GM18909 (cell line): ENCODE measurements around the gene BMPR1B.

ENCODE experiments used
- ATAC-seq: cut with Tn5 transposase; IDR thresholded peaks from one replicate; pipeline ENCODE4 v1.9.1; 2021; ENCODE audit warnings: mild to moderate bottlenecking; ENCODE audit not compliant: unreplicated experiment, poor library complexity

The BMPR1B gene

GRCh38 chr4:94940520-94940908 is 182.8 kb downstream of the BMPR1B start:
- no peak for ATAC-seq

- ATAC-seq, result no peak
Measured at GRCh38 chr4:94941706-94942105, 184.0 kb downstream of the BMPR1B start.

GRCh38 chr4:94944726-94945125 is 187.0 kb downstream of the BMPR1B start:
- ATAC-seq, result no peak

- ATAC-seq, result no peak
Measured at GRCh38 chr4:94947681-94948108, 189.9 kb downstream of the BMPR1B start.

- ATAC-seq, result no peak
Measured at GRCh38 chr4:94954251-94954650, 196.5 kb downstream of the BMPR1B start.

- ATAC-seq, result no peak
Measured at GRCh38 chr4:94957030-94957429, 199.3 kb downstream of the BMPR1B start.

GRCh38 chr4:94959307-94959706 is 201.6 kb downstream of the BMPR1B start:
- no peak for ATAC-seq

GRCh38 chr4:94960708-94961107 is 203.0 kb downstream of the BMPR1B start:
- no peak for ATAC-seq

GRCh38 chr4:94961420-94961819 is 203.7 kb downstream of the BMPR1B start:
- ATAC-seq, result no peak

GRCh38 chr4:94962484-94962883 is 204.7 kb downstream of the BMPR1B start:
- ATAC-seq, result no peak

- ATAC-seq, result no peak
Measured at GRCh38 chr4:94965852-94966251, 208.1 kb downstream of the BMPR1B start.

- no peak for ATAC-seq
Measured at GRCh38 chr4:94968493-94968892, 210.7 kb downstream of the BMPR1B start.

GRCh38 chr4:94970650-94971049 is 212.9 kb downstream of the BMPR1B start:
- no peak for ATAC-seq

- no peak for ATAC-seq
Measured at GRCh38 chr4:94974773-94975172, 217.0 kb downstream of the BMPR1B start.

- ATAC-seq, result no peak
Measured at GRCh38 chr4:94976371-94977011, 218.7 kb downstream of the BMPR1B start.

- ATAC-seq, result no peak
Measured at GRCh38 chr4:94978904-94979303, 221.1 kb downstream of the BMPR1B start.

GRCh38 chr4:94979621-94980020 is 221.9 kb downstream of the BMPR1B start:
- no peak for ATAC-seq

- ATAC-seq, result peak; percentile 38
Measured at GRCh38 chr4:94995684-94996394, 238.1 kb downstream of the BMPR1B start.

GRCh38 chr4:95000076-95000648 is 242.4 kb downstream of the BMPR1B start:
- no peak for ATAC-seq

- no peak for ATAC-seq
Measured at GRCh38 chr4:95004912-95005311, 247.2 kb downstream of the BMPR1B start.

- ATAC-seq, result no peak
Measured at GRCh38 chr4:95007998-95008397, 250.2 kb downstream of the BMPR1B start.

GRCh38 chr4:95013236-95013635 is 255.5 kb downstream of the BMPR1B start:
- no peak for ATAC-seq
